Posterior cingulate gyrus (tissue), 11 donors: ENCODE data around the gene IRX4.

Experiments used
- DNase-seq, 10 donors: peaks; one replicate each; pipeline versions ENCODE4 v3.0.0 to v3.0.0-alpha.2; 2020 to 2021; ENCODE audit warnings: mixed read lengths in 3 of 10
- intact Hi-C: fragments of 100-400 bp; cut with DNase I; formaldehyde crosslinking; loops from one replicate; pipeline ENCODE4 v1.15.1; 2023

IRX4 gene

GRCh38 chr5:1882337-1883119, at the start of gene IRX4:
TSS of gene IRX4 (minus strand) at chr5:1882925. CDS start at chr5:1882647, 278 bp downstream.
- peak in 3 of 10 donors; percentile 19 to 68 (median 43) for DNase-seq
- intact Hi-C loops, result no loop called here

- peak in 6 of 10 donors; percentile 10 to 86 (median 32) for DNase-seq
- intact Hi-C loops, result no loop called here
These were observed 49.0 kb upstream of the IRX4 start for GRCh38 chr5:1931604-1932231.

GRCh38 chr5:1930880-1931603, 48.3 kb upstream of the IRX4 start:
- DNase-seq, result peak in 5 of 10 donors; percentile 12 to 88 (median 33)

GRCh38 chr5:1930501-1930879, 47.8 kb upstream of the IRX4 start:
- intact Hi-C loops, result no loop called here
- DNase-seq, result peak in 2 of 10 donors; percentile 61 to 76

More at GRCh38 chr5:1930880-1931603, 48.3 kb upstream of the IRX4 start:
- intact Hi-C loops, result no loop called here

GRCh38 chr5:1929108-1929991, 46.6 kb upstream of the IRX4 start:
- intact Hi-C loops, result no loop called here
- no peak for DNase-seq

GRCh38 chr5:1926471-1927341, 44.0 kb upstream of the IRX4 start:
- intact Hi-C loops, result no loop called here
- DNase-seq, result peak in 1 of 10 donors; percentile 49

GRCh38 chr5:1926071-1926440, 43.3 kb upstream of the IRX4 start:
- intact Hi-C loops, result no loop called here
- DNase-seq, result peak in 1 of 10 donors; percentile 81

GRCh38 chr5:1925111-1926070, 42.7 kb upstream of the IRX4 start:
- peak in 1 of 10 donors; percentile 74 for DNase-seq
- intact Hi-C loops, result no loop called here

- DNase-seq, result peak in 1 of 10 donors; percentile 69
- intact Hi-C loops, result no loop called here
These were observed 41.0 kb upstream of the IRX4 start for GRCh38 chr5:1923766-1924165.

- intact Hi-C loops, result no loop called here
These were observed 40.6 kb upstream of the IRX4 start for GRCh38 chr5:1923341-1923740.

GRCh38 chr5:1921711-1922110, 39.0 kb upstream of the IRX4 start:
- peak in 1 of 10 donors; percentile 56 for DNase-seq
- intact Hi-C loops, result no loop called here

More at GRCh38 chr5:1923341-1923740, 40.6 kb upstream of the IRX4 start:
- DNase-seq, result peak in 1 of 10 donors; percentile 70

- intact Hi-C loops, result no loop called here
- peak in 1 of 10 donors; percentile 32 for DNase-seq
These were observed 37.0 kb upstream of the IRX4 start for GRCh38 chr5:1919750-1920149.

- intact Hi-C loops, result no loop called here
- DNase-seq, result peak in 1 of 10 donors; percentile 64
These were observed 36.5 kb upstream of the IRX4 start for GRCh38 chr5:1919209-1919566.

GRCh38 chr5:1918488-1919208, 35.9 kb upstream of the IRX4 start:
- peak in 1 of 10 donors; percentile 66 for DNase-seq
- intact Hi-C loops, result no loop called here

- DNase-seq, result peak in 1 of 10 donors; percentile 53
- intact Hi-C loops, result no loop called here
These were observed 35.2 kb upstream of the IRX4 start for GRCh38 chr5:1917830-1918487.

- peak in 1 of 10 donors; percentile 68 for DNase-seq
- intact Hi-C loops, result no loop called here
These were observed 33.6 kb upstream of the IRX4 start for GRCh38 chr5:1916041-1917001.
